CD14-positive monocyte (primary cell): ENCODE data around the gene PTPRD. TPM values are rescaled to one million over a fixed set of nuclear protein-coding genes. Genes with fewer than 3 reads are reported as not detected.

Experiments used
- DNase-seq, 3 donors: peaks; one replicate each; pipeline ENCODE4 v3.0.0-alpha.2; 2011 to 2022
- H2AFZ ChIP-seq: 2 replicates; pipeline ENCODE4 v1.6.0; 2012; ENCODE audit warnings: mild to moderate bottlenecking, low read depth, low read length, inconsistent platforms; ENCODE audit not compliant: insufficient read depth, poor library complexity, severe bottlenecking
- H3K27ac ChIP-seq, 2 donors: 1 replicate in 1 of 2; 2 replicates in 1 of 2; pipeline ENCODE4 v1.5.1; 2012 to 2013; ENCODE audit warnings: low read length in 2 of 2, control low read depth in 1 of 2, inconsistent platforms in 1 of 2, low read depth in 1 of 2, mild to moderate bottlenecking in 1 of 2
- H3K27me3 ChIP-seq, 2 donors: one replicate each; pipeline versions ENCODE4 v1.6.0 to v1.6.1; 2011 to 2013; ENCODE audit warnings: low read length in 2 of 2; ENCODE audit not compliant: control insufficient read depth in 2 of 2, insufficient read depth in 2 of 2
- H3K36me3 ChIP-seq, 2 donors: replicated peaks in 1 of 2; 1 replicate in 1 of 2; 2 replicates in 1 of 2; pipeline versions ENCODE4 v1.5.1 to v1.6.1; 2012 to 2013; ENCODE audit warnings: low read length in 2 of 2, control low read depth in 1 of 2, inconsistent platforms in 1 of 2, mild to moderate bottlenecking in 1 of 2; ENCODE audit not compliant: insufficient read depth in 2 of 2, control insufficient read depth in 1 of 2
- H3K4me1 ChIP-seq, 2 donors: 1 replicate in 1 of 2; 2 replicates in 1 of 2; pipeline versions ENCODE4 v1.5.1 to v1.6.1; 2012 to 2013; ENCODE audit warnings: low read length in 2 of 2, control low read depth in 1 of 2, inconsistent platforms in 1 of 2, mild to moderate bottlenecking in 1 of 2, moderate library complexity in 1 of 2; ENCODE audit not compliant: insufficient read depth in 2 of 2, control insufficient read depth in 1 of 2
- H3K4me2 ChIP-seq: replicated peaks from 2 replicates; pipeline ENCODE3; 2012; ENCODE audit warnings: low read length, moderate library complexity, mild to moderate bottlenecking; ENCODE audit not compliant: poor library complexity, severe bottlenecking; ENCODE audit errors: extremely low read depth
- H3K4me3 ChIP-seq, 3 experiments: fragments of 200-600 bp in 1 of 3; sonication (generic) in 1 of 3; replicated peaks in 1 of 3; 1 replicate in 2 of 3; 2 replicates in 1 of 3; pipeline ENCODE4 v1.5.1; 2011 to 2013; ENCODE audit warnings: low read length in 3 of 3, mild to moderate bottlenecking in 3 of 3, control low read depth in 2 of 3, low read depth in 2 of 3, inconsistent platforms in 1 of 3, moderate library complexity in 1 of 3
- H3K79me2 ChIP-seq: 2 replicates; pipeline ENCODE4 v1.6.0; 2012; ENCODE audit warnings: mild to moderate bottlenecking, control low read depth, inconsistent platforms, low read length, moderate library complexity; ENCODE audit not compliant: insufficient read depth
- H3K9ac ChIP-seq: 2 replicates; pipeline ENCODE4 v1.6.0; 2017; ENCODE audit warnings: low read length, mild to moderate bottlenecking; ENCODE audit not compliant: insufficient read depth, poor library complexity, severe bottlenecking
- H3K9me3 ChIP-seq, 2 donors: replicated peaks in 1 of 2; 1 replicate in 1 of 2; 2 replicates in 1 of 2; pipeline versions ENCODE4 v1.5.1 to v1.6.1; 2012 to 2013; ENCODE audit warnings: low read length in 2 of 2, control low read depth in 1 of 2; ENCODE audit not compliant: control insufficient read depth in 1 of 2, insufficient read depth in 1 of 2
- H4K20me1 ChIP-seq: 2 replicates; pipeline ENCODE4 v1.6.0; 2012; ENCODE audit warnings: mild to moderate bottlenecking, low read length, control low read depth, moderate library complexity; ENCODE audit not compliant: insufficient read depth
- H3K27ac Mint-ChIP-seq, 7 donors: one replicate each; pipeline ENCODE4 v1.8.0; 2020; ENCODE audit warnings: mild to moderate bottlenecking in 7 of 7, mixed read lengths in 7 of 7, moderate library complexity in 6 of 7, inconsistent platforms in 2 of 7
- H3K27me3 Mint-ChIP-seq, 3 donors: one replicate each; pipeline ENCODE4 v1.8.0; 2021 to 2022; ENCODE audit warnings: low read depth in 3 of 3, mild to moderate bottlenecking in 3 of 3, mixed read lengths in 3 of 3, moderate library complexity in 3 of 3, inconsistent platforms in 1 of 3
- H3K36me3 Mint-ChIP-seq, 2 donors: one replicate each; pipeline ENCODE4 v1.8.0; 2020; ENCODE audit warnings: mixed read lengths in 2 of 2, inconsistent platforms in 1 of 2, mild to moderate bottlenecking in 1 of 2
- H3K4me1 Mint-ChIP-seq: one replicate; pipeline ENCODE4 v1.8.0; 2020; ENCODE audit warnings: mild to moderate bottlenecking, mixed read lengths
- H3K4me3 Mint-ChIP-seq, 2 donors: one replicate each; pipeline ENCODE4 v1.8.0; 2020; ENCODE audit warnings: mild to moderate bottlenecking in 2 of 2, mixed read lengths in 2 of 2, moderate library complexity in 1 of 2
- H3K9me3 Mint-ChIP-seq, 7 donors: one replicate each; pipeline ENCODE4 v1.8.0; 2020 to 2022; ENCODE audit warnings: mixed read lengths in 7 of 7, mild to moderate bottlenecking in 6 of 7, moderate library complexity in 6 of 7, inconsistent platforms in 2 of 7
- CTCF ChIP-seq: fragments of 200-600 bp; IDR thresholded peaks from one replicate; pipeline ENCODE4 v1.8.0; 2022; ENCODE audit warnings: antibody characterized with exemption, mild to moderate bottlenecking
- WGBS: methylation state at CpG from one replicate; pipeline ENCODE4 v1.1.5; 2013; ENCODE audit warnings: missing lambda C conversion rate; ENCODE audit not compliant: insufficient coverage; 5-methylcytosine and 5-hydroxymethylcytosine counted together
- intact Hi-C, 2 donors: fragments of 100-400 bp; cut with micrococcal nuclease; formaldehyde crosslinking; loops; one replicate each; pipeline versions ENCODE4 v1.15.0 to v1.15.1; 2023
- polyA plus RNA-seq, 3 donors: library from polyadenylated mRNA; depleted of rRNA in 1 of 3; unstranded in 2 of 3; stranded (reverse) in 1 of 3; fragments of 300-500 nt in 2 of 3; fragments of >200 nt in 1 of 3; fragmentation: Illumina TruSeq in 2 of 3; gene quantifications; 1 replicate in 2 of 3; 2 replicates in 1 of 3; pipeline ENCODE4 v1.2.3, GENCODE V29; 2012 to 2021

The PTPRD gene
- polyA plus RNA-seq, 3 donors = not detected

GRCh38 chr9:8564960-8565359 is 2047.8 kb downstream of the PTPRD start:
- H3K36me3 Mint-ChIP-seq = no peaks in the 10 kb centered on the region
- H3K4me3 ChIP-seq = no peak overlapping the region
- H3K9me3 ChIP-seq = no peaks in the 10 kb centered on the region
- no peak overlapping the region for H3K27ac Mint-ChIP-seq
- no peaks in the 10 kb centered on the region for H3K27me3 ChIP-seq
- intact Hi-C loops = no loop called here
- H4K20me1 ChIP-seq = no peaks in the 10 kb centered on the region
- H3K27ac ChIP-seq = no peak overlapping the region
- H3K36me3 ChIP-seq = no peaks in the 10 kb centered on the region
- 0% methylated on average over 4 of the region's 6 CpGs for WGBS
- no peak for DNase-seq
- H3K4me2 ChIP-seq = no peak overlapping the region
- H3K9me3 Mint-ChIP-seq = peaks cover 0 to 1% (median 0%) of the 10 kb centered on the region in 7 donors
- H2AFZ ChIP-seq = no peak overlapping the region
- H3K4me1 ChIP-seq = no peaks in the 10 kb centered on the region
- peaks cover 0 to 7% (median 5%) of the 10 kb centered on the region in 3 donors for H3K27me3 Mint-ChIP-seq
- H3K79me2 ChIP-seq = no peaks in the 10 kb centered on the region
- no peak for TF ChIP-seq CTCF
- no peak overlapping the region for H3K9ac ChIP-seq
- no peak overlapping the region for H3K4me3 Mint-ChIP-seq
- peaks cover 8% of the 10 kb centered on the region for H3K4me1 Mint-ChIP-seq

- DNase-seq = no peak
- no peak overlapping the region for H3K27ac ChIP-seq
- no peak overlapping the region for H2AFZ ChIP-seq
- Mint-ChIP-seq H3K4me3 (no peak overlapping the region), H3K4me1 (peaks cover 8% of the 10 kb centered on the region), H3K9me3 (peaks cover 0 to 2% (median 0%) of the 10 kb centered on the region in 7 donors), H3K27me3 (peaks cover 0 to 3% (median 0%) of the 10 kb centered on the region in 3 donors), H3K27ac (no peak overlapping the region), H3K36me3 (no peaks in the 10 kb centered on the region)
- WGBS = 96% methylated on average over 4 of the region's 6 CpGs
- intact Hi-C loops = no loop called here
- no peaks in the 10 kb centered on the region for H3K4me1 ChIP-seq
- H3K79me2 ChIP-seq = no peaks in the 10 kb centered on the region
- TF ChIP-seq CTCF = no peak
- H4K20me1 ChIP-seq = no peaks in the 10 kb centered on the region
- H3K4me2 ChIP-seq = no peak overlapping the region
- no peaks in the 10 kb centered on the region for H3K9me3 ChIP-seq
- H3K4me3 ChIP-seq = no peak overlapping the region
- no peak overlapping the region for H3K9ac ChIP-seq
- H3K36me3 ChIP-seq = no peaks in the 10 kb centered on the region
- H3K27me3 ChIP-seq = no peaks in the 10 kb centered on the region
Observed at GRCh38 chr9:8560560-8561525, 2052.0 kb downstream of the PTPRD start.
